ENCODE results near the gene ARMC9. TPM values are rescaled to one million over a fixed set of nuclear protein-coding genes. Genes with fewer than 3 reads are reported as not detected.

ARMC9 gene
- total and polyA plus RNA-seq, 2 of the 13 experiments (the other 11 are each of a cell fraction or from before 2014, with no cell fraction given) = 9.1 to 12.8 TPM

- no TSS peak for BruUV-seq (replicated peaks)
- H4K20me1 ChIP-seq (ENCODE audit: insufficient read depth, low read length) = no peaks in the 10 kb centered on the region
- no peaks in the 10 kb centered on the region for H3K4me1 ChIP-seq (ENCODE audit: insufficient read depth, low read length)
- intact Hi-C loops (cut with micrococcal nuclease; ENCODE audit: unreplicated experiment) (no loop called here), in situ Hi-C loops (cut with HindIII; ENCODE audit: extremely low pct_ligation_motif_present, low pct_unique_long_range_greater_than_20kb) (no loop called here)
- no peak overlapping the region for H3K9ac ChIP-seq (ENCODE audit: insufficient read depth, low read depth, low read length)
- ChIA-PET POLR2A (no interaction called here), CTCF (ENCODE audit: low intra/inter-chr PET ratio, low total read pairs) (no interaction called here)
- H3K4me2 ChIP-seq (ENCODE audit: low read depth, low read length) = no peak overlapping the region
- no peak overlapping the region for H3K27ac ChIP-seq (ENCODE audit: extremely low read length, insufficient read depth, low read length)
- H3K9me3 ChIP-seq (ENCODE audit: low read length) = no peaks in the 10 kb centered on the region
- WGBS (ENCODE audit: low lambda C conversion rate) = 86% methylated on average over 2 of the region's 2 CpGs
- no peak for FAIRE-seq
- H3K27me3 ChIP-seq (ENCODE audit: control insufficient read depth in 1 of 2, insufficient read depth in 2 of 2, low read length in 2 of 2) = no peaks in the 10 kb centered on the region
- no peak for DNase-seq (ENCODE audit: low spot score)
- H3K36me3 ChIP-seq (replicated peaks in 1 of 2; ENCODE audit: control insufficient read depth in 1 of 2, insufficient read depth in 2 of 2, low read length in 2 of 2) = no peaks in the 10 kb centered on the region; a peak in 2 of 5 replicates
- TF ChIP-seq ZNF160 (CRISPR knock-in tag; IDR thresholded peaks at IDR 0.05) = peak; percentile 97
- TF ChIP-seq TOPORS (CRISPR knock-in tag; IDR thresholded peaks at IDR 0.05) = peak; percentile 56; the same call in 1 of the 2 replicates
- no peak for TF ChIP-seq ATF7 (IDR thresholded peaks at IDR 0.05)
- no peak for TF ChIP-seq ATF7 (CRISPR knock-in tag; IDR thresholded peaks at IDR 0.05)
- no peak for ATAC-seq
- H3K4me3 ChIP-seq (replicated peaks in 1 of 3; ENCODE audit: insufficient read depth in 1 of 3, low read depth in 2 of 3, low read length in 3 of 3) = no peak overlapping the region
- no peak overlapping the region for H2AFZ ChIP-seq (ENCODE audit: low read length)
- H3K79me2 ChIP-seq (ENCODE audit: insufficient read depth, low read length) = no peaks in the 10 kb centered on the region
Measured at GRCh38 chr2:231317579-231317978, 119.1 kb downstream of the ARMC9 start.

GRCh38 chr2:231318436-231318835, 120.0 kb downstream of the ARMC9 start:
- 92% methylated on average over 4 of the region's 4 CpGs for WGBS (ENCODE audit: low lambda C conversion rate)
- CTCF ChIA-PET (ENCODE audit: low intra/inter-chr PET ratio, low total read pairs) = no interaction called here

More at GRCh38 chr2:231318436-231318835, 120.0 kb downstream of the ARMC9 start:
- DNase-seq (ENCODE audit: low spot score) = no peak
- H2AFZ ChIP-seq (ENCODE audit: low read length) = no peak overlapping the region
- no peak for FAIRE-seq
- no peaks in the 10 kb centered on the region for H3K27me3 ChIP-seq (ENCODE audit: control insufficient read depth in 1 of 2, insufficient read depth in 2 of 2, low read length in 2 of 2)
- no peaks in the 10 kb centered on the region for H3K9me3 ChIP-seq (ENCODE audit: low read length)
- H3K79me2 ChIP-seq (ENCODE audit: insufficient read depth, low read length) = no peaks in the 10 kb centered on the region
- no peak for ATAC-seq
- no peaks in the 10 kb centered on the region for H3K4me1 ChIP-seq (ENCODE audit: insufficient read depth, low read length)
- H3K4me3 ChIP-seq (replicated peaks in 1 of 3; ENCODE audit: insufficient read depth in 1 of 3, low read depth in 2 of 3, low read length in 3 of 3) = no peak overlapping the region
- H3K36me3 ChIP-seq (replicated peaks in 1 of 2; ENCODE audit: control insufficient read depth in 1 of 2, insufficient read depth in 2 of 2, low read length in 2 of 2) = no peaks in the 10 kb centered on the region; a peak in 2 of 5 replicates
- no peak overlapping the region for H3K27ac ChIP-seq (ENCODE audit: extremely low read length, insufficient read depth, low read length)
- TF ChIP-seq JDP2 (CRISPR knock-in tag; IDR thresholded peaks at IDR 0.05; ENCODE audit: borderline replicate concordance) = no peak
- TF ChIP-seq, protein P1, sequence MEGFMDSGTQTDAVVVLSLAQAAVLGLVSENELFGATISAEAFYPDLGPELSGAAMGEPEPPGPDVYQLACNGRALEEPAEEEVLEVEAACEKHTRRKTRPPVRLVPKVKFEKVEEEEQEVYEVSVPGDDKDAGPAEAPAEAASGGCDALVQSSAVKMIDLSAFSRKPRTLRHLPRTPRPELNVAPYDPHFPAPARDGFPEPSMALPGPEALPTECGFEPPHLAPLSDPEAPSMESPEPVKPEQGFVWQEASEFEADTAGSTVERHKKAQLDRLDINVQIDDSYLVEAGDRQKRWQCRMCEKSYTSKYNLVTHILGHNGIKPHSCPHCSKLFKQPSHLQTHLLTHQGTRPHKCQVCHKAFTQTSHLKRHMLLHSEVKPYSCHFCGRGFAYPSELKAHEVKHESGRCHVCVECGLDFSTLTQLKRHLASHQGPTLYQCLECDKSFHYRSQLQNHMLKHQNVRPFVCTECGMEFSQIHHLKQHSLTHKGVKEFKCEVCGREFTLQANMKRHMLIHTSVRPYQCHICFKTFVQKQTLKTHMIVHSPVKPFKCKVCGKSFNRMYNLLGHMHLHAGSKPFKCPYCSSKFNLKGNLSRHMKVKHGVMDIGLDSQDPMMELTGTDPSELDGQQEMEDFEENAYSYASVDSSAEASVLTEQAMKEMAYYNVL (CRISPR knock-in tag; IDR thresholded peaks at IDR 0.05; ENCODE audit: borderline replicate concordance) = no peak
- TF ChIP-seq ZNF644 (CRISPR knock-in tag; IDR thresholded peaks at IDR 0.05; ENCODE audit: low read depth) = no peak
- no peak for TF ChIP-seq ZFP91 (CRISPR knock-in tag; IDR thresholded peaks at IDR 0.05; ENCODE audit: borderline replicate concordance)
- no TSS peak for BruUV-seq (replicated peaks)
- no peaks in the 10 kb centered on the region for H4K20me1 ChIP-seq (ENCODE audit: insufficient read depth, low read length)
- in situ Hi-C loops (cut with HindIII; ENCODE audit: extremely low pct_ligation_motif_present, low pct_unique_long_range_greater_than_20kb) = no loop called here
- intact Hi-C loops (cut with micrococcal nuclease; ENCODE audit: unreplicated experiment) = no loop called here
- POLR2A ChIA-PET = no interaction called here
- H3K9ac ChIP-seq (ENCODE audit: insufficient read depth, low read depth, low read length) = no peak overlapping the region
- H3K4me2 ChIP-seq (ENCODE audit: low read depth, low read length) = no peak overlapping the region

All from HepG2 (cell line).